HPDE6-E6E7 (cell line): ENCODE data around the gene GBGT1.

Experiments used
- DNase-seq: peaks from one replicate; pipeline ENCODE4 v3.0.0; 2011; ENCODE audit warnings: missing footprints; ENCODE audit errors: extremely low spot score

Gene GBGT1

DNA sequence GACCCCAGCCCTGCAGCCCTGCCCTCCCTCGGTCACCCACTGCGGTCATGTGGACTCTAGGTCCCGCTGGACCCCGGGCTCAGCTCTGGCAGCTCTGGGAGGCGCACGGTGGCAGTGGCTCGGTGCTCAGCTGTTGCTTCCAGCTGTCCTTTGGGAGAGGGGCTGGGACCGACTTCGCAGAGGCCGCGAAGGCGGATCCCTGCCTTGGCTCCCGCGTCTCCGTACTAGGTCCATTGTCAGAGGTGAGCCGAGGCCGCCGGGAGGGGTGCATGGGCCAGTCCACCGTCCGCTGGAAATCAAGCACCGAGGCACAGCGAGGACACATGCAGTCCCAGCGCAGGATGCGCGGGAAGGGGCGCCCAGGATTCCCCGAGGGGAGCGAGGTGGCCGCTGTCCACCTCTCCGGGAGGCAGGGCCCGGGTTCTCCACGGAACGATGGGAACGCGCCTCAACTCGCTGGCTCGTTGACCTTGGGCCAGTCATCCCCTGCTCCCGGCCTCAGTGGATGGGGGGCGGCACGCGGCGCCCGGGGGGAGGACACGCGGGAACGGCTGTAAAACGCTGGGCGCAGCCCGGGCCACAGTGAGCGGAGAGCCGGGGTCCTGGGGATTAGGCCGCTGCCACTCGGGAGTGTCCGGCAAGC, 732 bp downstream of the GBGT1 start:
- no peak for DNase-seq

DNA sequence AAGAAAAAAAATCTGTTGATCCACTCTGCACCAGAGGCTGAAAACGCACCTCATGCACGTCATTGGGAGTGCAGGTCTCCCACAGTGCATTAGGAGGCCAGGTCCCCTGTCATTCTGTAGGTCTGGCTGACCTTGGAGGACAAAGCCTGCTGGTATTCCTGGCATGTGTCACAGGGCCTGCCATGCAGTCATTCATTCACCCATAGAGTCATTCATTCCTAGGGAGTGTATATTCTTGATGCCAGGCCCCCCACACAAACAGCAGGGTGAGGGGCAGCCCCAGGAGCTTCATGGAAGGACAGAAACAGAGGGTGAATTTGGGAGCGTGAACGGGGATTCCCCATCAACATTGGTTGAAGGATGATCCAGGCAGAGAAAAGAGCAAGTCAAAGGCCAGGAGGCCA, 2.2 kb downstream of the GBGT1 start:
- DNase-seq, result no peak

- peak; percentile 74 for DNase-seq
Measured at GRCh38 chr9:133160742-133161546, 2.8 kb downstream of the GBGT1 start.

DNA sequence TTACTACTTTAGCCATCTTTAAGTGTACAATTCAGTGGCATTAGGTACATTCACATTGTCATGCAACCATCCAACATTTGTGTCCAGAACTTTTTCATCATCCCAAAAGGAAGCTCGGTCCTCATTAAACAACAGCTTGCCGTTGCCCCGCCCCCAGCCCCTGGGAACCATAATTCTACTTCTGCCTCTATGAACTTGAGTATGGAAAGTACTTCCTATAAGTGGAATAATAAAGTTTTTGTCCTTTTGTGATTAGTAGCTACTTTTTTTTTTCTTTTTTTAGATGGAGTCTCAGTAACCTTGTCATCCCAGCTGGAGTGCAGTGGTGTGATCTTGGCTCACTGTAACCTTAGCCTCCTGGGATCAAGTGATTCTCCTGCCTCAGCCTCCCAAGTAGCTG, 5.0 kb downstream of the GBGT1 start:
- no peak for DNase-seq

- no peak for DNase-seq
Measured at GRCh38 chr9:133155156-133155555, 8.6 kb downstream of the GBGT1 start.

DNA sequence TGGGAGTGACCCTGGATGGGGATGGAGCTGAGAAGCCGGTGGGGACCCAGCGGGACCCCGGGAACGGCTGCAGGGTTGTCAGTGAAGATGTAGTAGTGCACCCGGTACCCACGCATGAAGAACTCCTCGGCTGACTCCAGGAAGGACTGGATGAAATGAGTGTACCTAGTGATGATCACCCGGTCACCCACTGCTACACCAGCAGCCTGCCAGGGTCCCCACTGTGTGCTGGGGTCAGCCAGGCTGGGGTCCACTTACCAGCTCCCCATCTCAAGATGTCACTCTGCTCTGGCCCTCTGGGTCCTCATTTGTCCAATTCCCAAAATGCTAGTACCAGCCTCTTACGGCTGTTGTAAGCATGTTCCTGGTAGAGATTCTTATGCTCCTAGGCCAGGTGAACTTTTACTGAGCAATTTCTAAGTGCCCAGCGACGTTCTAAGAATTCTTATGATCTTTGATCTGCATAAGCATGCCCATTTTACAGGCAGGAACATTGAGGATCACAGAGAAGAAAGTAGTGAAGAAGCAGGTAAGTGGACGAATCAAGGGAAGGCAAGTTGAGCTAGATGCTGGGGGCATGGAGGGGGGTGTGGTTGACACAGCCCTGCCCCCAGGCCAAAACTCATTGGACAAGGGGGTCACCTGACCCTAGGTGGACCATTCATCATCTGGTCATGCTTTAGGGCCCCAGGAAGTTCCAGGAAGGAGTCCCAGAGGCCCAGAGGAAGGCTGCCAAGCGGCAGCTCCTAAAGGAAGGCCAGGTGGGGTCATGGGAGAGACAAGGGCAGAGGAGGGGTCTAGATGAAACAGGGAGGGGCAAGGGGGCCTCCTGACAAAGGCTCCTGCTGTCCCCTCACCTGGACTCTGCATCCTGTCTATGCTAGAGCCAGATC, 9.4 kb downstream of the GBGT1 start:
- DNase-seq, result no peak

DNA sequence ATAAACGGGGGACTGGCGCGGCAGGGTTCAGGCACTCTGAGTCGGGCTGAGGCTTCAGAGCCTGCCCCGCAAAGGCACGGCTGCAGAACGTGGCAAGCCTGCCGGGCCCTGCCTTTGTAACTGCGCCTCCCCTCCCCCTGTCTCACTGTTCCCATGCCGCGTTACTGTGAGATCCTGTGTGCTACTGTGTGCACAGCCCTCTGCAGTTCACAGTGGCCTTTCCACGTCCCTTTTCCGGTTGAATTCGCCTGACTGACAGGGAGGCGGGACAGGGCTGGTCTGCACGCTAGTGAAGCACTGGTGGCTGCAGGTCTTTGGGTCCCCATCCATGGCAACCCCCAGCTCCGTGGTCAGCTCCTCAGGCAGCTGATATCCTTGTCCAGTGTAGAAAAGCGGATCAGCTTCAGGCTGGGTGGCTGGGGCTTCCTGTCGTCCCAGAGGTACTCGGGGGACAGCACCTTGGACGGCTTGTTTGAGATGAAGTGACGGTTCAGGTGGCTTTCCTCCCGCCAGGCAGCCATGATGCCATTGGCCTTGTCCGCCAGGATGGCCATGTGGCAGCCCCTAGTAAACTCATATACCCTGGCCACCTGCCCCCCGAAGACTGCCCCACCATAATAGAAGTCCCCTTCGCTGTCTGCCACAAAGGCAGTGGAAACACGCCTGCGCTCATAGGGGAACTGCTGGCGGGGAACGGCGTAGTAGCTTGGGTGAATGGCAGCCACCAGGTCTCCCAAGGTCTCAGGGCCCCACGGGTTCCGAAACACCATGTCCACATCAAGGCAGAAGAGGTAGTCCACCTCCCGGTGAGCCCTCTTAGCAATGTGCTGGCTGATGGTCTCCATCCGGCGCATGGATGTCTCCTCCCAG, 10.3 kb downstream of the GBGT1 start:
- DNase-seq, result no peak

GRCh38 chr9:133151601-133152525, 11.9 kb downstream of the GBGT1 start:
- DNase-seq, result no peak

DNA sequence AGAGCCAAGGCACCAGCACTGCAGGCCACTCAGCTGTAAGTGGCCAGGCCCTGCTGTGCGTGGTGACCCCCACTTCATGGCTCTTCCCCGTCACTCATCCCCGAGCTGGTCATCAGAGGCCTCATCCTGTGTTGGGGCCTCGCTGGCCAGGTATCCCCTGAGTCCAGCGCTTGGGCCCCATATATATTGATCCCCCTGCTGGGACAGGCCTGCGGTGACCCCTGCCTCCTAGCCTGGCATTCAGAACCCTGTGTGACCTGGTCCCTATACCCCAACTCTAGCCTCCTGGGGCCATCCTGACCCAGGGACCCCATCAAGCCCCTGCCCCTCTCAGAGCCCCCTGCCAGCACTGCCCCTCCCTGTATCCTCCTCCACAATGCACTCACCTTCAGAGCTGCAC, 12.7 kb downstream of the GBGT1 start:
- DNase-seq, result no peak

DNA sequence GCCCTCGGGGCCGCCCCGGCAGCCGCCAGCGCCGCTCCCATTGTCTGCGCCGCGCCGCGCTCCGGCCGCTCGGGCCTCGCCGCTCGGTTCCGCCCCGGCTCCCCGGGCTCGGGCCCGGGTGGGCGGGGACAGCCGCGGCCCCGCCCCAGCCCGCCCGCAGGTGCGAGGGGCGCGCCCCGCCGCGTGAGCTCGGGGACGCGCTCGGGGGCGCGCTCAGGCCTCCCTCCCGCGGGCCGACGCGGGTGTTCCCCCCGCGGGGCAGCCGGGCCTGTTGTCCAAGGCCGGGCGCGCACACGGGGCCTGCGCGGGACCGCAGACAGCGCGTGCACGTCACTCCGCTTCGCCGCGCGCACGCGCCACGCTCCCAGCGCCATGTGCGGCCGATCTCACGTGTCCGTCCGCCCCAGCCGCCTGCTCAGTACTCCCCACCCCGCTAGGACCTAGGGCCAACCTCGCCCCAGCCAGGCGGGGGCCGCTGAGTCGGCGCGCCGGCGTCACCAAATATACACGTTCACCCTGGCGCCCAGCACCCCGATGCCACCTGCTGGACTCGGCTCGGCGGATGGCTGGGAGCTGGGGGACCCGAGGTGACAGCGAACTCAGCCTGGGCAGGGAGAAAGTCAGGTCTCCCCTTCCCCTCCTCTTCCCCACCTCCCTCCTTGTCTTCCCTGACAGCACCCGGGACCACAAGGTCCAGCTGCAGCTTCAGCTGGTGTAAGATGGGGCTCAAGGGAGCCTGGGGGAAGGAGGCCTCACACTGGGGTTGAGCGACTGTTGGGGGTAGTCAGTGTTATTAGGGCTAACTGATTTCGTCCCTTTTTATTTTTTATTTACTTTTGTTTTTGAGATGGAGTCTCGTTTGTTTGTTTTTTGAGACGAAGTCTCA, 14.3 kb downstream of the GBGT1 start:
- DNase-seq, result peak; percentile 93

GRCh38 chr9:133148199-133149129, 15.2 kb downstream of the GBGT1 start:
- DNase-seq, result no peak

- DNase-seq, result peak; percentile 88
Measured at GRCh38 chr9:133147412-133148198, 16.1 kb downstream of the GBGT1 start.

GRCh38 chr9:133146746-133147411, 16.8 kb downstream of the GBGT1 start:
- no peak for DNase-seq

DNA sequence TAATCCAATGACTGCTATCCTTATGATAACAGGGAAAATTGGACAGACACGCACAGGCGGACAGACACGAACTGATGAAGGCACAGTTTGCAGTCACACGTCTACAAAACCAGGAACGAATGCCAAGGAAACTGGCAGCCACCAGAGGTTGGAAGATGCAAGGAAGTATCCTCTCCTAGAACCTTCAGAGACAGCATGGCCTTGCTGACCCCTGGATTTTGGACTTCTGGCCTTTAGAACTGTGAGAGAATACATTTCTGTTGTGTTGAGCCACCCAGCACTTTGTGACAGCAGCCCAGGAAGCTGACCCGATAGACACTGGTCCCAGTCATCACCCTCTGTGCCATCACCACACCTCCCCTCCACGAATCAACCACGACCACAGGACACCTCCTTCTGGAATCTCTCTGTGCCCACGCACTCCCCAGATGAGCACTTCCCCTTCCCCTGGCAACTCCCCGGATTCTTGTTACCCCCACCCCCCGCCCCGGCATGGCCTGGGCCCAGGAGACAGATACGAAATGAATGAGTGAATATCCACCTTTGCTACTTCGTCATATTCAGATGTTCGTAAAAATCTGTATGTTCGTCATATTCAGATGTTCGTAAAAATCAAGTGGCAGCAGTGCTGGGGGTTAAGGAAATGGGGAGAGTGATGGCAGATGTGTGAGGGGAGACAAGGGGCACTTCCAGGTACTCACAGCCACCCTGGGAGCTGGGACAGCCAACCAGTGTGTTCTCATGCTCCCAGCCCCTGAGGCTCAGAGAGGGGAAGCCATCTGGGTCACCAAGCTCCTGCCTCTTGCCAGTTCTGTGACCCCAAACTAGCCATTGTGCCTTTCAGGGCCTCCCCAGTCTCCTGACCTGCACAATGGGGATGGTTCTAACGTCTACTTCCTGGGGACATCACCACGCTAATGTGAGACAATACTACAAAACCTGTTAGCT, 18.5 kb downstream of the GBGT1 start:
- no peak for DNase-seq

- DNase-seq, result no peak
Measured at GRCh38 chr9:133144142-133144903, 19.4 kb downstream of the GBGT1 start.
